Kidney epithelial cell (primary cell): ENCODE data around the gene POLRMT. TPM values are rescaled to one million over a fixed set of nuclear protein-coding genes. Genes with fewer than 3 reads are reported as not detected.

Experiments
- DNase-seq: peaks from one replicate; pipeline ENCODE4 v3.0.0-alpha.2; 2010; ENCODE audit warnings: low read depth
- H3K27me3 ChIP-seq: 2 replicates; pipeline ENCODE4 v1.6.0; 2011; ENCODE audit warnings: low read length; ENCODE audit not compliant: control insufficient read depth, insufficient read depth
- H3K36me3 ChIP-seq: 2 replicates; pipeline ENCODE4 v1.5.1; 2011; ENCODE audit warnings: low read length; ENCODE audit not compliant: control insufficient read depth, insufficient read depth
- H3K4me3 ChIP-seq: 2 replicates; pipeline ENCODE4 v1.5.1; 2011; ENCODE audit warnings: low read depth, mild to moderate bottlenecking, control low read depth, low read length
- CTCF ChIP-seq: IDR thresholded peaks from 2 replicates; pipeline ENCODE4 v1.5.1; 2011; ENCODE audit warnings: mild to moderate bottlenecking, moderate library complexity, low read length, control low read depth, inconsistent platforms; ENCODE audit not compliant: insufficient read depth, poor library complexity, severe bottlenecking
- total RNA-seq: library from RNA; depleted of rRNA; stranded (reverse); fragments of >200 nt; gene quantifications from 2 replicates; pipeline ENCODE4 v1.2.3, GENCODE V29; 2015

Gene POLRMT
- total RNA-seq, 1 donor from 2014 or later, result 47.6 TPM

DNA sequence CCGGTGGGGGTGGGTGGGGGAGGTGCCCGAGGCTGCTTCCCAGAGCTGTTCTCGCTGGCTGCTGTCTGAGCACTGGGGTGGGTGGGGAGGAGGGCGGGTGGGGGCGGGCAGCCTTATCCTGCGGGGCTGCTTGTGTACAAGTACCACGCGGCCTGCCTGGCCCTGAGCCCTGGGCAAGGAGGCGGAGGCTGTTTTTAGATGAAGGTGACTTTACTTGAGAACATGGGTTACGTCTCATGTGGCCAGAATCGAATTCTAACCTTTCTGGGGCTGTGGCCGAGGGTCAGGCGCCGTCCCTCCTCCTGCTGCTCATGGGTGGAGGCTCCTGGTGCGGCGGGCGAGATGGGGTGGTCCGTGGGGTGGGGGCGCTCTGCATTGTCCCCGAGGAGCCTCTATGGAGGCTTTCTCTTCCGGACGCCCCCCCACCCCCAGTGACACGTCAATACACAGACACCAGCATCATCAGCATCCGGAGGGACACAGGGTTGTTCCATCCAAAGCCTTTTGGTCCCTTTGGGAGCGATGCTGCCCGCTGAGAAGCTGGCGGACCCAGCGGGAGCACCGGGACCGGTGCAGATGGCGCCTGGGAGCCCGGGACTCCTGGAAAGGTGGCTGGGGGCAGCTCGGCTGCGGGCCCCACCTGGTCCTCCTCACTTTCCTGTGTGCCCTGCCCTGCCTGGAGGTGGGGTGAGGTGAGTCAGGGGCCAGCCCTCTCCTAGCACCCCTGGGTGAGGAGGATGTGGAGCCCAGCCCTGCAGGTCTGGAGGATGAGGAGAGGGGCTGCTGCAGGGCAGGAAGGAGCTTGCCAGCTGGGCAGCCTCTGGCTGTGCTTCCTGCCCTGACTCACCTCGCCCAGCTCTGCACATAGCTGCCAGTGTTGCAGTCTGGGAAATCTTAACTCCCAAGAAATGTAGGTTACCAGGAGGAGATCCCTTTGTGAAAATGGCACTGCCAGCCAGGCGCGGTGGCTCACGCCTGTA lies 57.5 kb downstream of the POLRMT start:
- DNase-seq, result no peak
- peaks cover 1% of the 10 kb centered on the region for H3K36me3 ChIP-seq
- H3K4me3 ChIP-seq, result peak overlapping the region; percentile 33
- no peak for TF ChIP-seq CTCF
- no peaks in the 10 kb centered on the region for H3K27me3 ChIP-seq

DNA sequence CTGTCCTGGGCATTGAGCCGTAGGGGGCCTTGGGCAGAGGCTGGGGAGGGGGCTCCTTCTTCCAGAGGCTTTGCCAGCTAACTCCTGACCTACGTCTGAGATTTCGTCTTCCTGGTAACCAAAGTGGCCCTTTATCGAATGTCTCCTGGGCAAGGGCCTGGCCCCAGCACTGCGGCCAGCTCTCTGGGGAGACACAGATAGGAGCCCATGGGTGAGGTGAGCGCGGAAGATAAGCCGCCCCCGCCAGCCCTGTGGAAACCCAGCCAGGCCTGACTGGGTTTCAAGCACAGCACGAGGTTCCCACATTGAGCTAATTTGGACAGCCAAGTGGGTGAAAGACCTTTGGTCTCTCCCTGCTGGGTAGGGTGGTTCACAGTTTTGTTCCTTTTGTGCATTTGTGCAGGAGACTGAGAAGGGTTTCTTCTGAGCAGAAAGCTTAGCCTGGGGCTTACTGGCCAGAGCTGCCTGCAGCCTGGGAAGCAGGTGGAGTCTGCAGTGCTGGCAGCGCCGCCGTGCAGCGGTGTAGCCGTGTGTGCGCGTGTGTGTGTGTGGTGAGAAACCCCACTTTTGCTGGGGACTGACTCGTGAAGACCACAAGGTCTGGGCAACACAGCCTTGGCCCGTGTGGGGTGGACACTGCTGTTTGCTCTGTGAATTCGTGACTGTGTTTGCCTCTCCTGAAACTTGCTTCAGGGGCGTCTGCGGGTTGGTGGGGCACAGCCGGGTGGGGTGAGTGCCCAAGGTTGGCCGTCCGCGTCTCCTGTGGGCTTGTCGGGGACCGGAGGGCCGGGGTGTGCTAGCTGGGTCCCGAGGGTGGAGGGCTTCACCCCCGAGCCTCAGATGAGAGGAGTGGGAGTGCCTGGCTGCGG lies 58.4 kb downstream of the POLRMT start:
- no peak for DNase-seq

DNA sequence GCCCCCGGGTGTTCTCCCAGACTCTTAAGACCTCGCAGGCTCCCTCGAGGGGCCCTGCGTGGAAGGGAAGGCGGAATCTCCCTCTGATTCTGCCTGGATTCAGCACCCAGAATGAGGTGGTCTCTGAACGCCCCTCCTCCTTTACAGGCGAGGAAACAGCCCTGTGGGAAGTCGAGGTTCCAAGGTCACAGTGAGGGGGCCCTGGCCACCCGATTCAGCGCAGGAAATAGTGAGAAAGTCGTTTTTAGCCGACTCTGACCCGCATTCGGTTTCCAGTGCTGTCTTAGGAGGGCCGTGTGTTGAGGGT lies 59.9 kb downstream of the POLRMT start:
- no peak for DNase-seq
- no peak for TF ChIP-seq CTCF
- H3K27me3 ChIP-seq, result no peaks in the 10 kb centered on the region
- H3K4me3 ChIP-seq, result peak overlapping the region; percentile 83
- peaks cover 1% of the 10 kb centered on the region for H3K36me3 ChIP-seq

More for the DNA sequence above, 58.4 kb downstream of the POLRMT start:
- Histone ChIP-seq H3K27me3 (no peaks in the 10 kb centered on the region), H3K4me3 (peak overlapping the region; percentile 33), H3K36me3 (peaks cover 1% of the 10 kb centered on the region)
- no peak for TF ChIP-seq CTCF

- peaks cover 1% of the 10 kb centered on the region for H3K36me3 ChIP-seq
- no peak for DNase-seq
- no peaks in the 10 kb centered on the region for H3K27me3 ChIP-seq
- peak overlapping the region; percentile 83 for H3K4me3 ChIP-seq
- no peak for TF ChIP-seq CTCF
These were observed 60.4 kb downstream of the POLRMT start for GRCh38 chr19:572743-573518.

DNA sequence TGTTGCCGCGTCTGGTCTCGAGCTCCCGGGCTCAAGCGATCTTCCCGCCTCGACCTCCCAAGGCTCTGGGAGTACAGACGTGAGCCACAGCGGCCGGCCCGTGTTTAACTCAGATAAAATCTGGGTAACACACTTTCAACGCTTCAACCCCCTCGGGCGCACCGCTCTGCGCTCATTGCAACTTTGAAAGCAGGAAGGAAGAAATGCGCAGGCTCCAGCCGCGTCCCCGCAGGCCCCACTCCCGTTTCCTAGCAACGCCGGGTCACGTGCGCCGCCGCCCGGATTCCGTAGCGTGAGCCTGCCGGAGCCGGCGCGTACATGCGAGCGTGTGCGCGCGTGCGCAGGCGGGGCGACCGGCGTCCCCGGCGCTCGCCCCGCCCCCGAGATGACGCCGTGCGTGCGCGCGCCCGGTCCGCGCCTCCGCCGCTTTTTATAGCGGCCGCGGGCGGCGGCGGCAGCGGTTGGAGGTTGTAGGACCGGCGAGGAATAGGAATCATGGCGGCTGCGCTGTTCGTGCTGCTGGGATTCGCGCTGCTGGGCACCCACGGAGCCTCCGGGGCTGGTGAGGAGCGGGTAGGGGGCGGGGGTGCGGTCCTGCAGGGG lies 61.1 kb downstream of the POLRMT start, which contains the start of gene BSG:
TSS of gene BSG (plus strand) at position 457 of the 603 bp plus-strand sequence. CDS start at position 496, 39 bp downstream.
- Histone ChIP-seq H3K27me3 (no peaks in the 10 kb centered on the region), H3K36me3 (peaks cover 1% of the 10 kb centered on the region), H3K4me3 (peak within 1 kb of the TSS; percentile 83)
- no peak for TF ChIP-seq CTCF
- DNase-seq, result peak; percentile 80
